Activated CD4-positive, alpha-beta T cell treated with anti-CD3 and anti-CD28 coated beads for 36 hours (primary cell): ENCODE data around the gene LETM1. TPM values are rescaled to one million over a fixed set of nuclear protein-coding genes. Genes with fewer than 3 reads are reported as not detected.

ENCODE experiments used
- ATAC-seq: fragments of 200-7000 bp; cut with Tn5 transposase; one replicate; pipeline ENCODE4 v1.10.0; 2021; ENCODE audit warnings: mild to moderate bottlenecking, moderate library complexity
- CTCF ChIA-PET: fragments of 350-600 bp; sonication (Branson Sonifier 250); formaldehyde crosslinking; loops from one replicate; lab custom pipeline; 2021; ENCODE audit warnings: antibody characterized with exemption; lab: Charles Lee
- POLR2A ChIA-PET: fragments of 350-600 bp; sonication (Branson Sonifier 250); formaldehyde crosslinking; loops from one replicate; lab custom pipeline; 2021; ENCODE audit warnings: antibody characterized with exemption, inconsistent platforms; lab: Charles Lee
- DNase-seq: peaks from one replicate; pipeline ENCODE4 v3.0.0-alpha.2; 2020
- H3K27ac Mint-ChIP-seq: one replicate; pipeline ENCODE4 v1.8.0; 2021; ENCODE audit warnings: mixed read lengths
- H3K27me3 Mint-ChIP-seq: one replicate; pipeline ENCODE4 v1.8.0; 2021; ENCODE audit warnings: mixed read lengths
- H3K36me3 Mint-ChIP-seq: one replicate; pipeline ENCODE4 v1.8.0; 2021; ENCODE audit warnings: low read depth, mixed read lengths
- H3K4me1 Mint-ChIP-seq: one replicate; pipeline ENCODE4 v1.8.0; 2021; ENCODE audit warnings: mixed read lengths
- H3K4me3 Mint-ChIP-seq: one replicate; pipeline ENCODE4 v1.8.0; 2021; ENCODE audit warnings: mild to moderate bottlenecking, moderate library complexity, mixed read lengths
- H3K9me3 Mint-ChIP-seq: one replicate; pipeline ENCODE4 v1.8.0; 2021; ENCODE audit warnings: low read depth, mixed read lengths
- intact Hi-C, 2 experiments: fragments of 100-400 bp; cut with DNase I in 1 of 2; cut with micrococcal nuclease in 1 of 2; formaldehyde crosslinking; loops; one replicate each; pipeline versions ENCODE4 v1.14.2 to v1.15.1; 2022 to 2024; cut with DNase I, micrococcal nuclease
- total RNA-seq, 2 experiments: library from RNA; stranded (reverse); gene quantifications; one replicate each; pipeline ENCODE4 v1.2.3, GENCODE V29; 2021

The LETM1 gene
- total RNA-seq, 2 experiments from 2014 or later = 41.6 to 51.3 TPM

- Mint-ChIP-seq H3K4me3 (no peak overlapping the region), H3K4me1 (no peaks in the 10 kb centered on the region), H3K36me3 (no peaks in the 10 kb centered on the region), H3K27ac (no peak overlapping the region), H3K27me3 (peaks cover 17% of the 10 kb centered on the region), H3K9me3 (no peaks in the 10 kb centered on the region)
- DNase-seq = no peak
- no peak for ATAC-seq
- intact Hi-C loops = no loop called here
- CTCF ChIA-PET = interaction anchor here (1.2 kb wide), 1 partner anchor 13 kb away, joined by 3 read pairs; no protein-coding TSS in a partner anchor
- POLR2A ChIA-PET = no interaction called here
These were observed 90.4 kb downstream of the LETM1 start for GRCh38 chr4:1765409-1766072.

GRCh38 chr4:1764670-1765069 lies 91.3 kb downstream of the LETM1 start:
- H3K27me3 Mint-ChIP-seq = peaks cover 17% of the 10 kb centered on the region
- ChIA-PET POLR2A (no interaction called here), CTCF (no interaction called here)
- no peaks in the 10 kb centered on the region for H3K9me3 Mint-ChIP-seq
- ATAC-seq (no peak), DNase-seq (no peak)
- no peaks in the 10 kb centered on the region for H3K4me1 Mint-ChIP-seq
- no peak overlapping the region for H3K4me3 Mint-ChIP-seq
- intact Hi-C loops = no loop called here
- no peaks in the 10 kb centered on the region for H3K36me3 Mint-ChIP-seq
- H3K27ac Mint-ChIP-seq = no peak overlapping the region

- DNase-seq = no peak
- POLR2A ChIA-PET = no interaction called here
- Mint-ChIP-seq H3K4me1 (no peaks in the 10 kb centered on the region), H3K27ac (no peak overlapping the region), H3K27me3 (peaks cover 17% of the 10 kb centered on the region), H3K36me3 (no peaks in the 10 kb centered on the region), H3K4me3 (no peak overlapping the region), H3K9me3 (no peaks in the 10 kb centered on the region)
- intact Hi-C loops = no loop called here
- no peak for ATAC-seq
- CTCF ChIA-PET = interaction anchor here (0.5 kb wide), 1 partner anchor 44 kb away, joined by 3 read pairs; no protein-coding TSS in a partner anchor
These were observed 92.3 kb downstream of the LETM1 start for GRCh38 chr4:1763550-1764080.

GRCh38 chr4:1763070-1763549 lies 92.8 kb downstream of the LETM1 start:
- ATAC-seq = no peak
- Mint-ChIP-seq H3K36me3 (no peaks in the 10 kb centered on the region), H3K4me3 (no peak overlapping the region), H3K27ac (no peak overlapping the region), H3K9me3 (no peaks in the 10 kb centered on the region), H3K27me3 (peaks cover 14% of the 10 kb centered on the region), H3K4me1 (no peaks in the 10 kb centered on the region)
- POLR2A ChIA-PET = no interaction called here
- intact Hi-C loops = no loop called here
- DNase-seq = no peak
- CTCF ChIA-PET = interaction anchor here (0.5 kb wide), 1 partner anchor 45 kb away, joined by 3 read pairs; no protein-coding TSS in a partner anchor

GRCh38 chr4:1762264-1763010 lies 93.5 kb downstream of the LETM1 start:
- H3K27ac Mint-ChIP-seq = no peak overlapping the region
- no peak overlapping the region for H3K4me3 Mint-ChIP-seq
- POLR2A ChIA-PET = no interaction called here
- CTCF ChIA-PET = no interaction called here
- ATAC-seq = no peak
- no peaks in the 10 kb centered on the region for H3K9me3 Mint-ChIP-seq
- H3K36me3 Mint-ChIP-seq = no peaks in the 10 kb centered on the region
- DNase-seq = no peak
- H3K4me1 Mint-ChIP-seq = no peaks in the 10 kb centered on the region
- intact Hi-C loops = no loop called here
- peaks cover 11% of the 10 kb centered on the region for H3K27me3 Mint-ChIP-seq

Other genes with a start within 250 kb of the LETM1 start
- 1 to 10 TPM; 2.0 to 2.5 TPM for gene FAM53A, start 171.8 kb downstream of the LETM1 start, total RNA-seq
- gene SLBP, start 143.8 kb downstream of the LETM1 start, total RNA-seq = 100 to 1,000 TPM; 113 to 134 TPM
- 10 to 100 TPM; 13.7 to 14.6 TPM for gene TMEM129, start 134.8 kb downstream of the LETM1 start, total RNA-seq
- gene TACC3, start 134.6 kb downstream of the LETM1 start, total RNA-seq = 100 to 1,000 TPM; 197 to 206 TPM
- under 1 TPM in 1 of 2 experiments, not detected in 1; 0.11 TPM for gene FGFR3, start 62.9 kb downstream of the LETM1 start, total RNA-seq
- gene NSD2, start 15.2 kb upstream of the LETM1 start, total RNA-seq = 100 to 1,000 TPM; 194 to 232 TPM
- 10 to 100 TPM; 41.6 to 48.3 TPM for gene NELFA, start 152.8 kb upstream of the LETM1 start, total RNA-seq
- gene NAT8L, start 203.2 kb upstream of the LETM1 start, total RNA-seq = under 1 TPM; 0.39 to 0.55 TPM